ENCODE measurements around the gene LRIG3. TPM values are rescaled to one million over a fixed set of nuclear protein-coding genes. Genes with fewer than 3 reads are reported as not detected.

LRIG3 gene
- total RNA-seq, 3 donors from 2014 or later (not counting 1 experiment from before 2014, with no cell fraction given) = 0.18 TPM; not detected in 2

DNA sequence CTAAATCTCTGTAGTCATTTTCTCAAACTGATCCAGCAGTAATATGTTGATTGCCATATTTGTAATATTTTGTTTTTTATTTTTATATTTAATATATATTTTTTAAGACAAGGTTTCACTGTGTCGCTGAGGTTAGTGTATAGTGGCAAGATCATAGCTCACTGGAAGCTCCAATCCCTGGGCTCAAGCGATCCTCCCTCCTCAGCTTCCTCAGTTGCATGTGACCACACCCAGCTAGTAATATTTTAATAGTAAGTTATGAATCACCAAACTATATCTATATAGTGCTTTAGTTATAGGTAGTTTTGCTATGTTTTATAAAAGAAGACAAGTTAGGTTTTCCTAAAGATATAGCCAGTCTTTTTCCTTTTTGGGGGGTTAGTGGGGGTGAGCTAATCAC lies 22.0 kb upstream of the LRIG3 start:
- Histone ChIP-seq H3K9me3 (ENCODE audit: control insufficient read depth, insufficient read depth, low read length) (no peaks in the 10 kb centered on the region), H3K4me3 (ENCODE audit: low read length) (no peak overlapping the region), H3K4me1 (ENCODE audit: control insufficient read depth, insufficient read depth, low read length) (no peaks in the 10 kb centered on the region), H3K36me3 (ENCODE audit: control insufficient read depth, insufficient read depth, low read length) (no peaks in the 10 kb centered on the region), H3K27me3 (ENCODE audit: control insufficient read depth, insufficient read depth, low read length) (no peaks in the 10 kb centered on the region), H3K27ac (ENCODE audit: low read length) (no peak overlapping the region)
- H3K9me3 Mint-ChIP-seq = peaks cover 4 to 8% of the 10 kb centered on the region in 2 donors
- no peaks in the 10 kb centered on the region for H3K27me3 Mint-ChIP-seq (ENCODE audit: low read depth in 2 of 2)
- TF ChIP-seq, protein P1, sequence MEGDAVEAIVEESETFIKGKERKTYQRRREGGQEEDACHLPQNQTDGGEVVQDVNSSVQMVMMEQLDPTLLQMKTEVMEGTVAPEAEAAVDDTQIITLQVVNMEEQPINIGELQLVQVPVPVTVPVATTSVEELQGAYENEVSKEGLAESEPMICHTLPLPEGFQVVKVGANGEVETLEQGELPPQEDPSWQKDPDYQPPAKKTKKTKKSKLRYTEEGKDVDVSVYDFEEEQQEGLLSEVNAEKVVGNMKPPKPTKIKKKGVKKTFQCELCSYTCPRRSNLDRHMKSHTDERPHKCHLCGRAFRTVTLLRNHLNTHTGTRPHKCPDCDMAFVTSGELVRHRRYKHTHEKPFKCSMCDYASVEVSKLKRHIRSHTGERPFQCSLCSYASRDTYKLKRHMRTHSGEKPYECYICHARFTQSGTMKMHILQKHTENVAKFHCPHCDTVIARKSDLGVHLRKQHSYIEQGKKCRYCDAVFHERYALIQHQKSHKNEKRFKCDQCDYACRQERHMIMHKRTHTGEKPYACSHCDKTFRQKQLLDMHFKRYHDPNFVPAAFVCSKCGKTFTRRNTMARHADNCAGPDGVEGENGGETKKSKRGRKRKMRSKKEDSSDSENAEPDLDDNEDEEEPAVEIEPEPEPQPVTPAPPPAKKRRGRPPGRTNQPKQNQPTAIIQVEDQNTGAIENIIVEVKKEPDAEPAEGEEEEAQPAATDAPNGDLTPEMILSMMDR (IDR thresholded peaks at IDR 0.05) = no peak
- DNase-seq (no peak), ATAC-seq (no peak)
- no peak overlapping the region for H3K4me3 Mint-ChIP-seq
- no peaks in the 10 kb centered on the region for H3K4me1 Mint-ChIP-seq
- intact Hi-C loops (cut with micrococcal nuclease) = no loop called here
- no CpG with 5 or more reads among the region's 2 CpGs for WGBS (ENCODE audit: insufficient coverage)
- H3K36me3 Mint-ChIP-seq = no peaks in the 10 kb centered on the region
- no peak overlapping the region for H3K27ac Mint-ChIP-seq

DNA sequence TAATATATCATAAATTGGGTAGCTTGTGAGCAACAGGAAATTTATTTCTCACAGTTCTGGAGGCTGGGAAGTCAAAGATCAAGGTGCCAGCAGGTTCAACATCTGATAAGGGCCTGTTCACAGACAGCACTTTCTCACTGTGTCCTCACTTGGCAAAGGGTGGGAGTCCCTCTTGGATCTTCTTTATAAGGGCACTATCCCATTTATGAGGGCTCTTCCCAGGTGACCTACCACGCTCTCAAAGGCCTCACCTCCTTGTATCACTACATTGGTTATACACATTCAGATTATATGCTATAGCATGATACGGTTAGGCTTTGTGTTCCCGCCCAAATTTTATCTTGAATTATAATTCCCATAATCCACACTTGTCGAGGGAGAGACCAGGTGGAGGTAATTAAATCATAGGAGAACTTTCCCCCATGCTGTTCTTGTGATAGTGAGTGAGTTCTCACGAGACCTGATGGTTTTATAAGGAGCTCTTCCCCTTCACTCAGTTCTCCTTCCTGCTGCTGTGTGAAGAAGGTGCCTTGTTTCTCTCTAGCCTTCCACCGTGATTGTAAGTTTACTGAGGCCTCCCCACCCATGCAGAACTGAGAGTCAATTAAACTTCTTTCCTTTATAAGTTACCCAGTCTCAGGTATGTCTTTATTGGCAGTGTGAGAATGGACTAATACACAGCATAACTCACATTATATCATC lies 19.2 kb upstream of the LRIG3 start:
- ATAC-seq (no peak), DNase-seq (no peak)
- Histone ChIP-seq H3K27ac (ENCODE audit: low read length) (no peak overlapping the region), H3K4me1 (ENCODE audit: control insufficient read depth, insufficient read depth, low read length) (no peaks in the 10 kb centered on the region), H3K27me3 (ENCODE audit: control insufficient read depth, insufficient read depth, low read length) (no peaks in the 10 kb centered on the region), H3K9me3 (ENCODE audit: control insufficient read depth, insufficient read depth, low read length) (no peaks in the 10 kb centered on the region), H3K4me3 (ENCODE audit: low read length) (no peak overlapping the region), H3K36me3 (ENCODE audit: control insufficient read depth, insufficient read depth, low read length) (no peaks in the 10 kb centered on the region)
- Mint-ChIP-seq H3K27me3 (ENCODE audit: low read depth in 2 of 2) (no peaks in the 10 kb centered on the region), H3K36me3 (no peaks in the 10 kb centered on the region), H3K27ac (no peak overlapping the region), H3K4me3 (no peak overlapping the region), H3K4me1 (no peaks in the 10 kb centered on the region), H3K9me3 (peaks cover 2 to 3% of the 10 kb centered on the region in 2 donors)
- TF ChIP-seq, protein P1 (IDR thresholded peaks at IDR 0.05) = no peak
- 84% methylated on average over 1 of the region's 6 CpGs for WGBS (ENCODE audit: insufficient coverage)
- intact Hi-C loops (cut with micrococcal nuclease) = no loop called here

DNA sequence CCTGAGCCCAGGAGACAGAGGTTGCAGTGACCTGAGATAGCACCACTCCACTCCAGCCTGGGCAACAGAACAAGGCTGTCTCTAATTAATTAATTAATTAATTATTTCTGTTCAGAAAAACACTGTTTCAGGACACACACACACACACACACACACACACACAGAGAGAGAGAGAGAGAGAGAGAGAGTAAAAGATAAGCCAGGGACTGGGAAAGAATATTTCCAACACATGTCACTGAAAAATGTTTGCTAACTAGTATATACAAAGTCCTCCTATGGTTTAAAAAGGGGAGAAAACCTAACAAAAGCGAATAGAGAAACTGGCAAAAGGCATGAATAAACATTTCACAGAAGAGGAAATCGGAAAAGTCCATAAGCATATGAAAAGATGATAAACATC lies 18.1 kb upstream of the LRIG3 start:
- Mint-ChIP-seq H3K36me3 (no peaks in the 10 kb centered on the region), H3K27ac (no peak overlapping the region), H3K4me1 (no peaks in the 10 kb centered on the region), H3K4me3 (no peak overlapping the region), H3K9me3 (peaks cover 2 to 3% of the 10 kb centered on the region in 2 donors), H3K27me3 (ENCODE audit: low read depth in 2 of 2) (no peaks in the 10 kb centered on the region)
- H3K9me3 ChIP-seq (ENCODE audit: control insufficient read depth, insufficient read depth, low read length) = no peaks in the 10 kb centered on the region
- no peaks in the 10 kb centered on the region for H3K27me3 ChIP-seq (ENCODE audit: control insufficient read depth, insufficient read depth, low read length)
- H3K4me3 ChIP-seq (ENCODE audit: low read length) = no peak overlapping the region
- H3K36me3 ChIP-seq (ENCODE audit: control insufficient read depth, insufficient read depth, low read length) = no peaks in the 10 kb centered on the region
- intact Hi-C loops (cut with micrococcal nuclease) = no loop called here
- DNase-seq (no peak), ATAC-seq (no peak)
- TF ChIP-seq, protein P1 (IDR thresholded peaks at IDR 0.05) = no peak
- no peaks in the 10 kb centered on the region for H3K4me1 ChIP-seq (ENCODE audit: control insufficient read depth, insufficient read depth, low read length)
- H3K27ac ChIP-seq (ENCODE audit: low read length) = no peak overlapping the region
- WGBS (ENCODE audit: insufficient coverage) = no CpG with 5 or more reads among the region's 2 CpGs

DNA sequence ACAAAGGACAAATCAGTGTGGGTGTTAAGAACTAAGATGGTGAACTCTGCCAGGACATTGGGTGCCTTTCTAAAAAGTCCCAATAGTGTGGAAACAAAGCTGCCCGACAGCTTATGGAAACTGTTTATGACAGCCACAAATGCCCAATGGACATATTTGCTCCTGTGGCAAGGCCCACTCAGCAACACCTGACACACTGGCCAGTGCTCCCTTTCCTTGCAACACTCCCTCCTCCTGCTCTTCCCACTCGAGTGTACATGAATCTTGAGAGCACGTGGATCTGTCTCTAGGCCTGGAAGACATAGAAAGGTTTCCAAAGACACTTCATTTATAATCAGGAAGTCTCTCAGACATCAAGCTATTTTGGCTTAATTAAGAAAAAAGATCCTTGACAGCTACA lies 14.2 kb upstream of the LRIG3 start:
- no peak for ATAC-seq
- DNase-seq = no peak
- intact Hi-C loops (cut with micrococcal nuclease) = no loop called here
- H3K27me3 ChIP-seq (ENCODE audit: control insufficient read depth, insufficient read depth, low read length) = no peaks in the 10 kb centered on the region
- Mint-ChIP-seq H3K36me3 (no peaks in the 10 kb centered on the region), H3K4me1 (no peaks in the 10 kb centered on the region), H3K27ac (no peak overlapping the region), H3K9me3 (peaks cover 4 to 6% of the 10 kb centered on the region in 2 donors), H3K4me3 (no peak overlapping the region), H3K27me3 (ENCODE audit: low read depth in 2 of 2) (no peaks in the 10 kb centered on the region)
- H3K27ac ChIP-seq (ENCODE audit: low read length) = no peak overlapping the region
- 78% methylated on average over 3 of the region's 3 CpGs for WGBS (ENCODE audit: insufficient coverage)
- TF ChIP-seq, protein P1 (IDR thresholded peaks at IDR 0.05) = no peak
- H3K9me3 ChIP-seq (ENCODE audit: control insufficient read depth, insufficient read depth, low read length) = no peaks in the 10 kb centered on the region
- no peak overlapping the region for H3K4me3 ChIP-seq (ENCODE audit: low read length)
- H3K36me3 ChIP-seq (ENCODE audit: control insufficient read depth, insufficient read depth, low read length) = no peaks in the 10 kb centered on the region
- no peaks in the 10 kb centered on the region for H3K4me1 ChIP-seq (ENCODE audit: control insufficient read depth, insufficient read depth, low read length)
